ENCODE results near the gene CHD2.
"Not testable (repeated sequence)": the region's sequence is repeated elsewhere in the genome, so short reads cannot be mapped to it uniquely, and the experiment has no call there.

The CHD2 gene

DNA sequence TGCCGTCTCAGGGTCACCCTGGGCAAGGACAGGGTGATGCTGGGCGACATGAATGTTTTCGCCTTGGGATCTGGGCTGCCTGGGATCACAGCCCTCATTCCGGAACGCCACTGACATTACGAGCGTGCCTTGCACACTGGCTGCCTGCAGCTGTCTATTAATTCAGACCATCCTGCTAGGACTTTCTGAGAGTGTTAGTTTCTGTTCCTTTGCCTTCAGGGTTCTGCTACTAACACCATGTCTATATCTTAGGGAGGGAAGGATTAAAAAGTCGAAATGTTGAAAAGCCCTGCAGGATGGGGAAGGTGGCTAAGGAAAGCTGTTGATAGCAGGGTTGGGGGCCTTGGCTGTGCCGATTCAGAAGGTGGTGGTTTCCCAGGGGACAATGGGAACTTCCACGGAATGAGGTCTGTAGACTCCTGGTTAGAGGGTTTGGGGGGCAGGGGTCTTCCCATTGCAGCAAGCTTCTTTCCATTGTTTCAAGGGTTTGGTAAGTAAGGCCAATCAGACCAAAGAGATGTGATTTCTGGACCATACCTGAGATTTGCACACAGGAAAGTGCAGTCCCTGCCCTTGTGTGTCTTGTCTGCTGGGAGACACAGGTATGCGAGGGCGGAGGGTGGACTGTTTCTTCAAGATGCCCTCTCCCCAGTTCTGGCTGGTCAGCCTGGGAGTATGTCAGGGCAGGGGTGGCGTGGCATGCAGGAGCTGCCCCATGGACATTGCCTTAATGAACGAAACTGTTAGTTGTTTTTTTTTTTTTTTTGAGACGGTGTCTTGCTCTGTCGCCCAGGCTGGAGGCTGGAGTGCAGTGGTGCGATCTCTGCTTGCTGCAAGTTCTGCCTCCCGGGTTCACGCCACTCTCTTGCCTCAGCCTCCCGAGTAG, 137.9 kb downstream of the CHD2 start:
- DNase-seq: no peak

DNA sequence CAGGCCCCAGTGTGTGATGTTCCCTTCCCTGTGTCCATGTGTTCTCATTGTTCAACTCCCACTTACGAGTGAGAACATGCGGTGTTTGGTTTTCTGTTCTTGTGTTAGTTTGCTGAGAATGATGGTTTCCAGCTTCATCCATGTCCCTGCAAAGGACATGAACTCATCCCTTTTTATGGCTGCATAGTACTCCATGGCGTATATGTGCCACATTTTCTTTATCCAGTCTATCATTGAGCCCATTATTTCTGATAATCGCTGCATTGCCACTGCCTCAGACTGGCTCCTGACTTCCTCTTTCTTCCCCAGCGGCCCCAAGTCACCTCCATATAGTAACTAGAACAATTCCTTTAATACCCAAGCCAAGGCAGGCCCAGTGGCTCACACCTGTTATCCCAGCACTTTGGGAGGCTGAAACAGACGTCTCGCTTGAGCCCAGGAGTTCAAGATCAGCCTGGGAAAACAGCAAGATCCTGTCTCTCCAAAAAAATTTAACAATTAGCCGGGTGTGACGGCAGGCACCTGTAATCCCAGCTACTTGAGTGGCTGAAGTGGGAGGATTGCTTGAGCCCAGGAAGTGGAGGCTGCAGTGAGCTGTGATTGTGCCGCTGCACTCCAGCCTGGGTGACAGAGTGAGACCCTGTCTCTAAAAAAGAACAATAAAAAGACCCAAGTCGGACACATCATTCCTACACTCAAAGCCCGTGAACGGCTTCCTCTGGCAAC, 139.6 kb downstream of the CHD2 start:
- not testable (repeated sequence) for DNase-seq

DNA sequence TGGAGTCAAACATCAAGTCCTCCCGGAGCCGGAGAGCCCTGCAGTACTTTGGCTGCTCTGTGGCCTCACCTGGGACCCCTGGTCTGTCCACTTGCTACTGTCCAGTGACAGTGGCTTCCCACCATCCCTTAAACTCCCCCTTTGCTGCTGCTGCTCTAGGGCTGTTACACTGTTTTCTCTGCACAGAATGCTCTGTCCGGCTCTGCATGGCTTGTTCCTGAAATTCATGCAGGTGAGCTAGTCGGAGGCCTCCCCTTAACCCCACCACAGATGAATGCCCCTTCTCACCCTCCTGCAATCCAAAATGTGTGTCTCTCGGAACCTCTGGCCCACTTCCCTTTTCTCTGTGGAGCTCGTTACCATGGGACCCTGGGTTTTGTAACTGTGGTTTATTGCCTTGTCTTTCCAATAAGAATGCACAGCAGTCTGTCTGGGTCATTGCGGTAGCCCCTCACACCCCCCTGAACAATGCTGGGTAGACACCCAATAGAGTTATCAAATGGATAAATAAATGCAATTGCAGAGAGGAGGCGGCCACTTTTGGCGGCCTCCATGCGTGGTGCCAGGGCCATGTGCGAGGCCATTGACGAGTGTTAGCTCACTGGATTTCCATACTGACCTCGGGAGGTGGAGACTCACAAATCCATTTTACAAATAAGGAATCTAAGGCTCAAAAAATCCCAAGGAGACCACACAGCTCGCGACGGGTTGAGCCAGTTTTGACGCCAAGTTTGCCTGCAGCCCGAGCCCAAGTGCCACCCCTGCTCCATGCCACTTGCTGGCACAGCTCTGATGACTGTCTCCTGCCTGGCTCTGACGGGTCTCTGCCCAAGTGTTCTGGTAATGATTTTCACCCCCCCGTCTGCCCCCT, 140.4 kb downstream of the CHD2 start:
- DNase-seq: no peak

DNA sequence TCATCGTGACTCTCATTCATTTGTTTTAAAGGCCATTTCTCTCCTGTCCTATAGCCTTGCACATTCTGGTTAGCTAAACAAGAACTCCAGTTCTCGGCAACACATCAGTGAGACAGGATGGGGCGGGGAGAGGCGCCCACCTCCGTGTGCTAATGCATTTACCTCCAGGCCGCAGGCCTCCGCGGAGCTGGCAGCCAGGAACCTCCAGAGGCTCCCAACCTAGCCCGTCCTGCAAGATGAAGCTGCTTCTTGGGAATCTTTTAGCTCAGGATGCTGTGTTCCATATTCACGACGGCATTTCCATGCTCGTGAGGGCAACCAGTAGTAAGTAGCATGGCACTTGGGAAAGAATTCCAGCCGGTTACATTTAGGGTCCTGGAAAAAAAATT, 141.0 kb downstream of the CHD2 start:
- DNase-seq: no peak

DNA sequence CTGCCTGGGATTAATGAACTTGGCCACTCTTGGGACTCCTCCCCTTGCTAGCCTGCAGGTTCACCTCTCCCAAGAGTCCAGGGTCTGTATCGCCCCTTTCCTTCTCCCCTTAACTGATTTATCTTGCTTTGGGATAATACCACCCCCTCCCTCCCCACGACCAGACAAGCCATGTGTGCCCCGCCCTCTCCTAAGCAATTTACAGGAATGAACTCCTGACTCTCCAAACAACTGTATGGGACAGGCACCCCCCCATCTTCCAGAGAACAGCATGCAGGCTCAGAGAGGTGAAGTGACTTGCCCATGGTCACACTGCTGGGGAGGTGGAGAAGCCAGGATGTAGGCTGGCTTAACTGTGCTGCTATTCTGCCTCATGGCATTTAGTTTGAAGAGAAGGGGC, 142.1 kb downstream of the CHD2 start:
- no peak for DNase-seq

DNA sequence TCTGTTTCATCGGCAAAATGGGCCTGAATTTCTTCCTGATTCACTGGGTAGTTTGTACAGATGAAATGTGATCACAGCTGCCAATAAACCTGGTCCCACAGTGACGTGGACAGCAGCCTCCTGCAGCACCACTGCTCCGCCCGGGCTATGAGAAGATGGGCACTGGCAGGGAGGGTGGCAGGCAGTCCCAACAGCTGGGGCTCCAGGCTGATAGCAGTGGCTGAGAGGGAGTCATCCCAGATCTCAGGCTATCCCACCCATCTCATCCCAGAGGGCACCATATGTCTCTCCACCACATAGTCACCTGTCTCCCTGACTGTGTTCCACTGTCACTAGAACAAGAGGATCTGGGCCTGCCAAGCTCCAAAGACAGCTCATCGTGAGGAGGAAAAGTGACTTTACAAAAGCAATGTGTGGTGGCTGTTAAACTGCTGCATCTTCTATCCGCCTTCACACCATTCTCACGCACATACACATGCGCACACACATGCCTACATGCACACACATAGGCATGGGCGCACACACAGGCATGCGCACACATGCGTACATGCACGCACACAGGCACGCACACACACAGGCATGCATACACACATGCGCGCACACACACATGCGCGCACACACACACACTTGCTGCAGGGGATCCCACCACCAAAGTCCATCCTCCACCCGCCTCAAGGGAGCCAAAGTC, 142.7 kb downstream of the CHD2 start:
- no peak for DNase-seq

DNA sequence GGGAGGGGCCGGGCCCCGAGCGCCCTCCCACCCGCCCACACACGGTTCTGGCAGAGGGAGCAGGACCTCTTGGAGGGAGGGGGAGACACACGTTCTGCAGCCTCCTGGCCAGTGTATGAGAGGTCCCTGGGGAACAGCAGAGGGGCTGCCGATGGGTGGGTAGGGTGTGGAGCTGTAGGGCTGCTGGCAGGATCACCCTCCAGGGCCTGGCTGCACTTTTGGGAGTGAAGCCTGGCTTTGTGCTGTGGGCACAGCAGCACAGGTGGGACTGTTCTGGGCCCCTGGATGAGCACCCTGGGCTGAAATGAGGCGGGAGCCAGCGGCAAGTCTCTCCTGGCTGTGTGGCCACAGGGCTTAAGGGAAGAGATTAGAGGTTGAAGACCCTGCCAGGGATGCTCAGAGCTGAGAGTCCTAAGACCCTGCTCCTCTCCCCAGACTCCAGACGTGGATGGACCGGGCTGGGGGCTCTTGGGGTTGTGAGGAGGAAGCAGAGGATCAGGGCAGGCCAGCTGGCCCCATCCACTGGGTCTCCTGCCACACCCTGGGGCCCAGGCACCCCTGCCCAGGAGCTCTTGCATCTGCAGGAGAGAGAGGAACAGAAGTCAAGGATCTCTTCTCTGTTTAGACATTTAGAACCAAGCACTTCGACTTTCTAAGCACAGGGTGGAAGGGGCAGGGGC, 143.6 kb downstream of the CHD2 start:
- no peak for DNase-seq

DNA sequence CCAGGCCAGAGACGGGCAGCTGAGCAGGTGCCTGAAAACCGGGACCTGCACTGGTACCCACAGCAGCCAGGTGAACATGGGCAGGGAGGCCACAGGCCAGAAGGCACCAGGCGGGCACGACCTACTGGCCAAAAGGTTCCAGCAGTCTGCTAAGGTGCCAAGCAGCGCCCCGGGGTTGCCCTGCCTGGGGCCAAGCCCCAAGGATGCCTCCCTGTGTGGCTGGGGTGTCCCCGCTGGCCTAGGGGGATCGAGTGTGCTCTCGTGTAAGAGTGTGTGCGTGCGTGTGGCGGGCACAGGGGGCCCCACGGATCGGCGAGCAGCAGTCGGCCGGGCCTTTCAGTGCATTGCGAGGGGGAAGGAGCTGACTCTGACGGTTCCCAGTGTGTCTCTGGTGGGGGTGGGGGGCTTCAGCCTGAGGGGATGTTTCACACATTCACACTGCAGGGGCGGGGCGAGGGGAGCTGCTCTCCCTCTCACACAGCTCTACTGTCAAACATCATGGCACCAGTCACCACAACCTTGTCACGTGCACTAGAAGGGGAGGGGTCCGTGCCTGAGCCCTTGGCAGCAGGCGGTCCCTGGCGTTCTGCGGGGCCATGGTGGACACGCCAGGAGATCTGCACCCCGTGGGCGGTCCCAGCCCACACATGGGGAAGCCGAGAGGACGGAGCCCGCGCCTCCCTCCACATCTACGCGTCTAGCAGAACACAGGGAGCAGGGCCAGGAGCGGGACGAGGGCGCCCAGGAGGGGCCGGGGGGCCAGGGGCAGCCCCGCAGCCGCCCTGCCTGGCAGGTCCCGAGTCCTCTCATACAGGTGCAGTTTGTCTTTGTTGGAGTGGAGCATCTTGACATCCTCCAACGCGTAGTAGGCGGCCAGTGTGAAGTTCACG, 144.4 kb downstream of the CHD2 start:
- no peak for DNase-seq

DNA sequence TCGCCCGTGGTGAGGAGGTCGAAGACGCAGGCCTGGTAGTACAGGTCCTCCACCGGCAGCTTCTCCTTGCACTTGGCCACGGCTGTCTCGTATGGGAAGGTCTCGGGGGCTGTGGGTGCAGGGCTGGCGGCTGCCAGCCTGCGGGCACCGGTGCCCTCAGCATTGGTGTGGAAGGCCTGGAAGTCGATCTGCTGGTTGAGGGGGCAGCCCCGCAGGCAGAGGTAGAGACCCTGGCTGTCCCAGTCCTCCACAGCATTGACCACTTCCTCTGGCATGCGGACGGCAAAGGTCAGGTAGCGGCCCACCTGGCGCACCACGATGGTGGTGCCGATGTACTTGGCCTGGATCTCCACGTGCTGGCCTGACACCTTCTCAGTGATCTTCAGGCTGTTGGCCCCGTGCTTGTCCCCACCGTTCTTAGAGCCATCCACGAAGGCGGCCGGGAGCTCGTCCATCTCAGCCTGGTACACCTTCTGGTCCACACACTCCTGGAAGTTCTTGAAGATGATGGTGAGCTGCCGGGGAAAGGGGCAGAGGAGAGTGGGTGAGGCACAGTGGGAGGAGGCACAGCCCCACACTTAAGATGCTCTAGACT, 145.2 kb downstream of the CHD2 start:
- no peak for DNase-seq

DNA sequence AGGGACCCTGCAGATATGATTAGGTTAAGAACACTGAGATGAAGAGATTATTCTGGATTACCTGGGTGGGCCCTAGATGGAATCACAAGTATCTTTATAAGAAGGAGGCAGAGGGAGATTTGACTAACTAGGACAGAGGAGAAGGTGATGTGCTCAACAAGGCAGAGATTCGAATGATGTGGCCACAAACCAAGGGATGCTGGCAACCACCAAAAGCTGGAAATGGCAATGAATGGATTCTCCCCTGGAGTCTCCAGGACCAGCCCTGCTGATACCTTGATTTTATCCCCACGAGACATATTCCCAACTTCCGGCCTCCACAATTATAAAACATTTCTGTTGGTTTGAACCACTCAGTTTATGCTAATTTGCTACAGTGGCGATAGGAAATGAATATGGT, 146.0 kb downstream of the CHD2 start:
- DNase-seq: no peak

DNA sequence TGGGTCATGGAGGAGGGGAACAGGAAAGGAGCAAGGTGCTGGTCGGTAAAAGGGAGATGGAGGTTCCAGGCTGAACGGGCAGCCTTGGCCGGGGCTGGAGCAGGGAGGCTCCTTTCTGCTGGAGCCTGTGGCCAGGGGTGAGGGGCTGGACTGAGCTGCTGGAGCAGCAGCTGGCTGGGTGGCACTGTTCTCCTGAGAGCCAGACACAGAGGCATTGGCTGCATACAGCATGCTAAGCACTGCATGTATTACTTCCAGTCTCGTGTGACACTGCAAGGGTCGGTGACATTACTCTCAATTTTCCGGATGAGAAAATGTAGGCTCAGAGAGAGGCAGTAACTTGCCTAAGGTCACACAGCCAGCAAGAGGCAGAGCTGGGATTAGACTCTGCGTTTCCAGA, 146.6 kb downstream of the CHD2 start:
- DNase-seq: no peak

DNA sequence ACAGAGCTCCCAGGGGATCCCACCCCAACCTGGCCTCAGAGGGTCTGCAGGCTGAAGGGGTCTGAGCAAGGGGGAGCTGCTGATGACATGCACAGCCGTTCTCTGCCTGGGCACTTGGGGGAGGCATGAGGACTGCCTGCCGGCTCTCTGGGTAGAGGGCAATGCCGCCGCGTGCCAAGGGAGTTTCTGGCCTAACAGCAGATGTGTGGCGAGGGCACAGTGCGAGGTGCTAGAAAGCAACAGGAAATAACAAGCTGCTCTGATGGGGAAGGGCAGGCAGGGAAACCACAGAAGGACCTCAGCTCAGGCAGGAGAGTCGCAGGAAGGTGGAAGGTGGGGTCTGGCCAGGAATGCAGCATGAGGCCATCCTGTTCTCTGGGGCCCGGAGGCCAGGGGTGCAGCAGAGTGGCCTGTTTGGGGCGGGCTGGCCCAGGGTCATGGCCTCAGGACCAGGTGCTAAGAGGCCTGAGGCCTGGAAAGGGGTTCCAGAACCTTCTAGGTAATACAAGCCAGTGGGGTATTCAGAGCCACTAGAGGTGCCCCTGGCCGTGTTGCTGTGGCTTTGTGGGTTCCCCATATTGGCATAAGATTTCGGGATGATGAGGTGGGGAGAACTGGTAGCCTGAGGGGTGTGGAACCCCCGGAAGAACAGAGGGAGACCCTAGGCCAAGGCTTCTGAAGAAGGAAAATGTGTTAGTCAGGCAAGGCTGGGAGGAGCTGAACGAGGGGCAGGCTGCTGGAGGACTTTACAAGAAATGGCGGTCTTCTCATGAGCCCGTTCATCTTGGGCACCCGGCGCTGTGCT, 147.7 kb downstream of the CHD2 start:
- DNase-seq: no peak

DNA sequence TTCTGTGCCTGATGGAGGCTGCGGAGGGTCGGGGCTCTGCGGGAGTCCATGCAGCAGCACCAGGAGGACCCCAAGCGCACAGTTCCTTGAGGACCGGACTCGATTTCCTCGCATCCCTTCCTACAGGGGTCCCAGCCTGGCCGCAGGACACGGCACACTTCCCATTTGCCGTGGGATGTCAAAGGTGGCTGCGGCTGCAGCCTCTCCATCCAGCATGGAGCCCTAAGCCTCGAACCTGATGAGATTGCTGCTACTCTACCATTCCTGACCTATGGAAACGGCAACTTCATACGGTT, 148.2 kb downstream of the CHD2 start:
- no peak for DNase-seq

DNA sequence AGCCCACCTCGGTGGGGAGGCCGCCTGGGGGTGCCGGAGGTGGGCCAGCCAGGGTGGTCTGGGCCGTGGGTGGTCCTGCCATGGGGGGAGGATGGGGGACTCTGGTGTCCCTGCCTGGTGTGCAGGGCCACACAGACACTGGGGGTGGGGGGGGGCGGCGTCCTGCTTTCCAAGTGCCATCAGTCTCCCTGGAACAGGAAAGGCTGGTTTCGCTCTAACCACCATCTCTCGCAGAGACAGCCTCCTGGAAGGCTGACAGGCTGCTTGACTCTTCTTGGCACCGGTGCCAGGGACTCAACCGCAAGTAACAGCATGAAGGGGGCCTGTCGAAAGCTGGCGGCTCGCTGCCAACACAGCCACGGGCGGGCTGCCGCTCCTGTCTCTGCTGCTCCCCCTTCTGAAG, 148.6 kb downstream of the CHD2 start:
- peak; percentile 42 for DNase-seq

DNA sequence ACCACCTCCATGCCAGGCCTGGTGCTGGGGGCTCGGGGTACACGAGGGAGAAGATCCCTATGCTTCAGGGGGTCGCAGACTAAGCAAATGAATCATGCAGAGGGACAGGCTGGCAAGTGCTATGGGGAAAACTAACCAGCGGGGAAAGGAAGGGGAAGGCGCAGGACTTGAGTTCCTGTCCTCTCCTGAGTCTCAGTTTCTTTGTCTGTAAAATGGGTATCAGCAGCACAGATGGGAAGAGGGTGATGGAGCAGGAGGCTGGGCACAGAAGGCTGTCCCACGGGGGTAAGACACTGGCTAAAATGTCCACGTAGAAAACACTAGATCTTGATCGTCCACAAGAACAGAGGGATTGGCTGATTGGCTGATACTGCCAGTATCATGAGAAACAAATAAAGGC, 149.1 kb downstream of the CHD2 start:
- DNase-seq: no peak

DNA sequence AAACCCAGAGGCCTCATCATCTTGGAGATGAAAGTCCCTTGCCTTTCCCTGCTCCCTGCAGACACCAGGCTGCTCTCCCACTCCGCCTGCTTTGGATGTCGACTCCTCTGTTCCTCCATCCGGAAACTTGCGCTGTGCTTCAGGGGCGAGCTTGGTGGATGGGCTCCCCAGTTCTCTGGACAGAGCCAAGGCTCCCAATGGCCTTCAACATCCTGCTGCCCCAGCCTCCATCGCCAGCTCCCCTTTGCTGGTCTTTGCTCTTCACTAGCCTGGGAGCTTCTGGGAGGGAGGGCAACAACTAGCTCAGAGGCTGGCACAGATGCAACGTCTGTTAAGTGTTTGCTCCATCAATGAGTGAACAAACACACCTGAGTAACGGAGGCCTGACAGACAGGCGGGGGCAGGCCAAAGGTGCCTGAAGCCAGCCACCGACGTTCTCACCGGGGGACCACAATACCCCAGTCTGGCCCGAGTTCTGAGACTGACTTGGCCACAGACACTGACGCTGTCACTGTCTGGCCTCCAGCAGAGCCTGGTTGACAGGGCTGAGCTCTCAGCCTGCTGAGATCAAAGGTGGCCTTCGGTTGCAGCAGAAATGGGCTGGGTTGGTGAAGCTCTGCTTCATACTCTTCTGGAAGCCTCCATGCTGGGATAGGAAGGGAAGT, 149.9 kb downstream of the CHD2 start:
- DNase-seq: no peak

DNA sequence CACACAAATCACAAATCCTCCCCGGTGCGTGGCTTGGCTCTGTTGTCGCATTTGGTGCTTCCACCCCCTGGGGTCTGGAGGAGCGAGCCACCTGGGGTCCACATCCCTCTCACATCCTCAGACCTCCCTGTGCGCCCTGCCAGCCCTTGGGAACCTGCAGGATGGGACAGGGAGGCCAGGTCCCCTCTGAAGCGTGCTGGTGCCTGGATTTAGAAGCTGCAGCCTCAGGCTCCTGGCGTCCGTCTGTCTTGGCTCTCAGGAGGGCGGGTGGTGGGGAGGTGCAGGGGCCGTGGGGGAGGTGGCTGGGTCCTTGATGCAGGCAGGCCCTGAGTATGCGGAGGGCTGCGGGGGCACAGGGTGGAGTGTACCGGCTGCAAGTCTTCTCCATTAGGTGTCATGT, 150.5 kb downstream of the CHD2 start:
- no peak for DNase-seq

DNA sequence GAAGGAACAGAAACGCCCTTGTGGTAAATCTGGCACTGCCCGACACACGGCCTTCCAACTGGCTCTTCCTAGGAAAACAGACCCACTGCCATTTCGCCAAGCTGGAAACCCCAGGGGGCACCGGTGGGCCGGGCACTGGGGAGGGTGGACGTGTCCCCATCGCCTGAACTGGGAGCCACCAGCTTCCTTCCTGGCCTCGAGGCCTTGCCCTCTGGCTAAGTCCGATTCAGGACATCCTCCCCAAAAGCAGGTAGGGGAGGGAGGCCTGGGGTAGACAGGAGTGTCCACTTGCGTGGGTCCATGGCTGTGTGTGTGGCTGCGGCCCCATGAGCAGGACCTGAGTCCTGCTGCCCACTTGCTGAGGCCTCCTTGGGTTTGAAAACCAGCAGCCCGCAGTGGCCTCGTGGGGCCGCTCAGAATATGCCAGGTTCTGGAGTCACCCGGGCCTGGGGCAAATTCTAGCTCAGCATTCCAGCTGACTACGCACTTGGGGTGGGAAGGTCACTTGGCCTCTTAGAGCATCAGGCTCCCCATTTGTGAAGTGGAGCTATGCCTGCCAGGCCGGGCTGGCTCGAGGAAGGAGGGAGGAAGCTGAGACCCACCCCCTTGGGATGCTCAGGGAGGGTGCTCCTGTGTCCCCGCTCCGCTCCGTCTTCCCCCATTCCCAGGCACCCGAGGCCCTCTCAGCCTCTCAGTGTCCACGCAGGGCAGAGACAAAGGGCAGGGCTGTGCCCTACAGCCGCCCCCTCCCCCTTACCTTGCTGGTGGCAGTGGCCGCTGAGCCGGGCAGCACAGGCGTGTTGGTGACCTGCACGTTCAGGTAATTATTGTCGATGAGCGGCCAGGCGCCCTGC, 151.3 kb downstream of the CHD2 start:
- no peak for DNase-seq

Measured in NCI-H1092 (cell line).